CD14-positive monocyte (primary cell): ENCODE measurements around the gene RBKS. TPM values are rescaled to one million over a fixed set of nuclear protein-coding genes. Genes with fewer than 3 reads are reported as not detected.

Experiments
- DNase-seq, 3 donors: peaks; one replicate each; pipeline ENCODE4 v3.0.0-alpha.2; 2011 to 2022
- H2AFZ ChIP-seq: 2 replicates; pipeline ENCODE4 v1.6.0; 2012; ENCODE audit warnings: mild to moderate bottlenecking, low read depth, low read length, inconsistent platforms; ENCODE audit not compliant: insufficient read depth, poor library complexity, severe bottlenecking
- H3K27ac ChIP-seq, 2 donors: 1 replicate in 1 of 2; 2 replicates in 1 of 2; pipeline ENCODE4 v1.5.1; 2012 to 2013; ENCODE audit warnings: low read length in 2 of 2, control low read depth in 1 of 2, inconsistent platforms in 1 of 2, low read depth in 1 of 2, mild to moderate bottlenecking in 1 of 2
- H3K27me3 ChIP-seq, 2 donors: one replicate each; pipeline versions ENCODE4 v1.6.0 to v1.6.1; 2011 to 2013; ENCODE audit warnings: low read length in 2 of 2; ENCODE audit not compliant: control insufficient read depth in 2 of 2, insufficient read depth in 2 of 2
- H3K36me3 ChIP-seq, 2 donors: replicated peaks in 1 of 2; 1 replicate in 1 of 2; 2 replicates in 1 of 2; pipeline versions ENCODE4 v1.5.1 to v1.6.1; 2012 to 2013; ENCODE audit warnings: low read length in 2 of 2, control low read depth in 1 of 2, inconsistent platforms in 1 of 2, mild to moderate bottlenecking in 1 of 2; ENCODE audit not compliant: insufficient read depth in 2 of 2, control insufficient read depth in 1 of 2
- H3K4me1 ChIP-seq, 2 donors: 1 replicate in 1 of 2; 2 replicates in 1 of 2; pipeline versions ENCODE4 v1.5.1 to v1.6.1; 2012 to 2013; ENCODE audit warnings: low read length in 2 of 2, control low read depth in 1 of 2, inconsistent platforms in 1 of 2, mild to moderate bottlenecking in 1 of 2, moderate library complexity in 1 of 2; ENCODE audit not compliant: insufficient read depth in 2 of 2, control insufficient read depth in 1 of 2
- H3K4me2 ChIP-seq: replicated peaks from 2 replicates; pipeline ENCODE3; 2012; ENCODE audit warnings: low read length, moderate library complexity, mild to moderate bottlenecking; ENCODE audit not compliant: poor library complexity, severe bottlenecking; ENCODE audit errors: extremely low read depth
- H3K4me3 ChIP-seq, 3 experiments: fragments of 200-600 bp in 1 of 3; sonication (generic) in 1 of 3; replicated peaks in 1 of 3; 1 replicate in 2 of 3; 2 replicates in 1 of 3; pipeline ENCODE4 v1.5.1; 2011 to 2013; ENCODE audit warnings: low read length in 3 of 3, mild to moderate bottlenecking in 3 of 3, control low read depth in 2 of 3, low read depth in 2 of 3, inconsistent platforms in 1 of 3, moderate library complexity in 1 of 3
- H3K79me2 ChIP-seq: 2 replicates; pipeline ENCODE4 v1.6.0; 2012; ENCODE audit warnings: mild to moderate bottlenecking, control low read depth, inconsistent platforms, low read length, moderate library complexity; ENCODE audit not compliant: insufficient read depth
- H3K9ac ChIP-seq: 2 replicates; pipeline ENCODE4 v1.6.0; 2017; ENCODE audit warnings: low read length, mild to moderate bottlenecking; ENCODE audit not compliant: insufficient read depth, poor library complexity, severe bottlenecking
- H3K9me3 ChIP-seq, 2 donors: replicated peaks in 1 of 2; 1 replicate in 1 of 2; 2 replicates in 1 of 2; pipeline versions ENCODE4 v1.5.1 to v1.6.1; 2012 to 2013; ENCODE audit warnings: low read length in 2 of 2, control low read depth in 1 of 2; ENCODE audit not compliant: control insufficient read depth in 1 of 2, insufficient read depth in 1 of 2
- H4K20me1 ChIP-seq: 2 replicates; pipeline ENCODE4 v1.6.0; 2012; ENCODE audit warnings: mild to moderate bottlenecking, low read length, control low read depth, moderate library complexity; ENCODE audit not compliant: insufficient read depth
- H3K27ac Mint-ChIP-seq, 7 donors: one replicate each; pipeline ENCODE4 v1.8.0; 2020; ENCODE audit warnings: mild to moderate bottlenecking in 7 of 7, mixed read lengths in 7 of 7, moderate library complexity in 6 of 7, inconsistent platforms in 2 of 7
- H3K27me3 Mint-ChIP-seq, 3 donors: one replicate each; pipeline ENCODE4 v1.8.0; 2021 to 2022; ENCODE audit warnings: low read depth in 3 of 3, mild to moderate bottlenecking in 3 of 3, mixed read lengths in 3 of 3, moderate library complexity in 3 of 3, inconsistent platforms in 1 of 3
- H3K36me3 Mint-ChIP-seq, 2 donors: one replicate each; pipeline ENCODE4 v1.8.0; 2020; ENCODE audit warnings: mixed read lengths in 2 of 2, inconsistent platforms in 1 of 2, mild to moderate bottlenecking in 1 of 2
- H3K4me1 Mint-ChIP-seq: one replicate; pipeline ENCODE4 v1.8.0; 2020; ENCODE audit warnings: mild to moderate bottlenecking, mixed read lengths
- H3K4me3 Mint-ChIP-seq, 2 donors: one replicate each; pipeline ENCODE4 v1.8.0; 2020; ENCODE audit warnings: mild to moderate bottlenecking in 2 of 2, mixed read lengths in 2 of 2, moderate library complexity in 1 of 2
- H3K9me3 Mint-ChIP-seq, 7 donors: one replicate each; pipeline ENCODE4 v1.8.0; 2020 to 2022; ENCODE audit warnings: mixed read lengths in 7 of 7, mild to moderate bottlenecking in 6 of 7, moderate library complexity in 6 of 7, inconsistent platforms in 2 of 7
- CTCF ChIP-seq: fragments of 200-600 bp; IDR thresholded peaks from one replicate; pipeline ENCODE4 v1.8.0; 2022; ENCODE audit warnings: antibody characterized with exemption, mild to moderate bottlenecking
- WGBS: methylation state at CpG from one replicate; pipeline ENCODE4 v1.1.5; 2013; ENCODE audit warnings: missing lambda C conversion rate; ENCODE audit not compliant: insufficient coverage; 5-methylcytosine and 5-hydroxymethylcytosine counted together
- intact Hi-C, 2 donors: fragments of 100-400 bp; cut with micrococcal nuclease; formaldehyde crosslinking; loops; one replicate each; pipeline versions ENCODE4 v1.15.0 to v1.15.1; 2023
- polyA plus RNA-seq, 3 donors: library from polyadenylated mRNA; depleted of rRNA in 1 of 3; unstranded in 2 of 3; stranded (reverse) in 1 of 3; fragments of 300-500 nt in 2 of 3; fragments of >200 nt in 1 of 3; fragmentation: Illumina TruSeq in 2 of 3; gene quantifications; 1 replicate in 2 of 3; 2 replicates in 1 of 3; pipeline ENCODE4 v1.2.3, GENCODE V29; 2012 to 2021

Gene RBKS
- polyA plus RNA-seq, 3 donors: 3.9 to 39.1 (median 4.3) TPM

GRCh38 chr2:27844821-27845255 lies 45.3 kb downstream of the RBKS start:
- intact Hi-C loops: no loop called here
- Mint-ChIP-seq H3K4me3 (no peak overlapping the region), H3K9me3 (peaks cover 0 to 6% (median 0%) of the 10 kb centered on the region in 7 donors), H3K4me1 (peaks cover 15% of the 10 kb centered on the region), H3K36me3 (no peaks in the 10 kb centered on the region), H3K27ac (no peak overlapping the region), H3K27me3 (peaks cover 0 to 2% (median 0%) of the 10 kb centered on the region in 3 donors)
- no peak overlapping the region for H3K27ac ChIP-seq
- H4K20me1 ChIP-seq: no peaks in the 10 kb centered on the region
- H3K9ac ChIP-seq: no peak overlapping the region
- H3K36me3 ChIP-seq: no peaks in the 10 kb centered on the region
- no peak overlapping the region for H3K4me2 ChIP-seq
- H3K4me1 ChIP-seq: peaks cover 10 to 13% of the 10 kb centered on the region in 2 donors
- no peaks in the 10 kb centered on the region for H3K9me3 ChIP-seq
- no peaks in the 10 kb centered on the region for H3K27me3 ChIP-seq
- H3K4me3 ChIP-seq: no peak overlapping the region
- H3K79me2 ChIP-seq: no peaks in the 10 kb centered on the region
- DNase-seq: no peak
- no CpG with 5 or more reads among the region's 4 CpGs for WGBS
- no peak for TF ChIP-seq CTCF
- peak overlapping the region; percentile 2 for H2AFZ ChIP-seq

GRCh38 chr2:27843992-27844391 lies 46.2 kb downstream of the RBKS start:
- intact Hi-C loops: no loop called here
- H3K9me3 ChIP-seq: no peaks in the 10 kb centered on the region
- Mint-ChIP-seq H3K4me1 (peaks cover 14% of the 10 kb centered on the region), H3K27ac (no peak overlapping the region), H3K27me3 (peaks cover 0 to 2% (median 0%) of the 10 kb centered on the region in 3 donors), H3K4me3 (no peak overlapping the region), H3K9me3 (peaks cover 0 to 5% (median 0%) of the 10 kb centered on the region in 7 donors), H3K36me3 (no peaks in the 10 kb centered on the region)
- H3K27me3 ChIP-seq: no peaks in the 10 kb centered on the region
- H4K20me1 ChIP-seq: no peaks in the 10 kb centered on the region
- 94% methylated on average over 3 of the region's 7 CpGs for WGBS
- H3K79me2 ChIP-seq: no peaks in the 10 kb centered on the region
- no peaks in the 10 kb centered on the region for H3K36me3 ChIP-seq
- H3K27ac ChIP-seq: no peak overlapping the region
- H3K4me2 ChIP-seq: no peak overlapping the region
- H3K4me1 ChIP-seq: peaks cover 10 to 13% of the 10 kb centered on the region in 2 donors
- no peak overlapping the region for H3K9ac ChIP-seq
- no peak for TF ChIP-seq CTCF
- no peak for DNase-seq
- H2AFZ ChIP-seq: no peak overlapping the region
- no peak overlapping the region for H3K4me3 ChIP-seq
